ENCODE results near the gene SYT14.
"Not testable (repeated sequence)": the region's sequence is repeated elsewhere in the genome, so short reads cannot be mapped to it uniquely, and the experiment has no call there.

The SYT14 gene

GRCh38 chr1:210123383-210123782, 185.4 kb downstream of the SYT14 start:
- DNase-seq (ENCODE audit: low read depth), result no peak

- DNase-seq (ENCODE audit: low read depth), result no peak
Measured at GRCh38 chr1:210123924-210124589, 186.0 kb downstream of the SYT14 start.

GRCh38 chr1:210124736-210125135, 186.7 kb downstream of the SYT14 start:
- DNase-seq (ENCODE audit: low read depth), result no peak

- DNase-seq (ENCODE audit: low read depth), result no peak
Measured at GRCh38 chr1:210125143-210125542, 187.1 kb downstream of the SYT14 start.

GRCh38 chr1:210129092-210129491, 191.1 kb downstream of the SYT14 start:
- no peak for DNase-seq (ENCODE audit: low read depth)

GRCh38 chr1:210129759-210130158, 191.7 kb downstream of the SYT14 start:
- DNase-seq (ENCODE audit: low read depth), result no peak

- DNase-seq (ENCODE audit: low read depth), result no peak
Measured at GRCh38 chr1:210132582-210132981, 194.6 kb downstream of the SYT14 start.

GRCh38 chr1:210143465-210144062, 205.5 kb downstream of the SYT14 start:
- no peak for DNase-seq (ENCODE audit: low read depth)

GRCh38 chr1:210144736-210145135, 206.7 kb downstream of the SYT14 start:
- DNase-seq (ENCODE audit: low read depth), result no peak

GRCh38 chr1:210151052-210151672, 213.1 kb downstream of the SYT14 start:
- no peak for DNase-seq (ENCODE audit: low read depth)

GRCh38 chr1:210159211-210159610, 221.2 kb downstream of the SYT14 start:
- DNase-seq (ENCODE audit: low read depth), result no peak

GRCh38 chr1:210170220-210170619, 232.2 kb downstream of the SYT14 start:
- no peak for DNase-seq (ENCODE audit: low read depth)

- no peak for DNase-seq (ENCODE audit: low read depth)
Measured at GRCh38 chr1:210174133-210174532, 236.1 kb downstream of the SYT14 start.

- no peak for DNase-seq (ENCODE audit: low read depth)
Measured at GRCh38 chr1:210185063-210185462, 247.0 kb downstream of the SYT14 start.

GRCh38 chr1:210187849-210188606, 250.0 kb downstream of the SYT14 start:
- DNase-seq (ENCODE audit: low read depth), result not testable (repeated sequence)

GRCh38 chr1:210189426-210189825, 251.4 kb downstream of the SYT14 start:
- DNase-seq (ENCODE audit: low read depth), result no peak

- DNase-seq (ENCODE audit: low read depth), result no peak
Measured at GRCh38 chr1:210195635-210196160, 257.7 kb downstream of the SYT14 start.

GRCh38 chr1:210196266-210196665, 258.2 kb downstream of the SYT14 start:
- not testable (repeated sequence) for DNase-seq (ENCODE audit: low read depth)

GRCh38 chr1:210198840-210199239, 260.8 kb downstream of the SYT14 start:
- DNase-seq (ENCODE audit: low read depth), result no peak

GRCh38 chr1:210200124-210200736, 262.2 kb downstream of the SYT14 start:
- DNase-seq (ENCODE audit: low read depth), result no peak

- DNase-seq (ENCODE audit: low read depth), result no peak
Measured at GRCh38 chr1:210201681-210202080, 263.7 kb downstream of the SYT14 start.
